Measurements from ENCODE around the gene ENGASE. TPM values are rescaled to one million over a fixed set of nuclear protein-coding genes. Genes with fewer than 3 reads are reported as not detected.

The ENGASE gene
- total and polyA plus RNA-seq, 2 of the 8 experiments (the other 6 are each of a cell fraction or from before 2014, with no cell fraction given), result 9.3 to 36.1 TPM

- no peak for TF ChIP-seq KDM4A (IDR thresholded peaks at IDR 0.05; ENCODE audit: low read depth, low read length, severe bottlenecking)
- no peak for TF ChIP-seq KDM5A (IDR thresholded peaks at IDR 0.05; ENCODE audit: low read length)
- no peak for TF ChIP-seq BACH1 (IDR thresholded peaks at IDR 0.05; ENCODE audit: low read length)
- TF ChIP-seq ASH2L (IDR thresholded peaks at IDR 0.05; ENCODE audit: low read length), result no peak
- no peak for TF ChIP-seq CBX5 (IDR thresholded peaks at IDR 0.05; ENCODE audit: low read depth, low read length)
- TF ChIP-seq YY1 (IDR thresholded peaks at IDR 0.05; ENCODE audit: low read depth, low read length), result no peak
Observed at GRCh38 chr17:79125503-79125902, 50.9 kb downstream of the ENGASE start (continued).
